H1 (cell line): ENCODE data around the gene MYH10. TPM values are rescaled to one million over a fixed set of nuclear protein-coding genes. Genes with fewer than 3 reads are reported as not detected.

Experiments used
- CTCF ChIA-PET: fragments of 300-600 bp; sonication (Branson Sonifier 250); formaldehyde crosslinking; loops from one replicate; lab custom pipeline; 2021; ENCODE audit not compliant: partially characterized antibody; lab: Charles Lee
- POLR2A ChIA-PET: fragments of 300-600 bp; sonication (Branson Sonifier 250); formaldehyde crosslinking; loops from one replicate; lab custom pipeline; 2021; ENCODE audit warnings: inconsistent platforms; ENCODE audit not compliant: partially characterized antibody; lab: Charles Lee
- DNase-seq, 2 experiments: peaks; one replicate each; pipeline versions ENCODE4 v3.0.0 to v3.0.0-alpha.2; 2010 to 2022; ENCODE audit warnings: low spot score in 2 of 2, low read depth in 1 of 2, mixed read lengths in 1 of 2
- FAIRE-seq: peaks from 2 replicates; lab custom pipeline; 2011; peaks lifted over from hg19 to GRCh38; lab: Jason Lieb, UNC
- H2AFZ ChIP-seq: 2 replicates; pipeline ENCODE4 v1.8.1; 2012; ENCODE audit warnings: low read length, inconsistent platforms
- H2AK5ac ChIP-seq: 2 replicates; pipeline ENCODE4 v1.6.1; 2013; ENCODE audit warnings: low read depth, low read length
- H2BK120ac ChIP-seq: replicated peaks from 2 replicates; pipeline ENCODE3; 2013; ENCODE audit warnings: low read depth, low read length, inconsistent platforms
- H2BK12ac ChIP-seq: 2 replicates; pipeline ENCODE4 v1.6.1; 2013; ENCODE audit warnings: low read depth, low read length
- H2BK15ac ChIP-seq: 2 replicates; pipeline ENCODE4 v1.6.1; 2013; ENCODE audit warnings: low read length
- H2BK20ac ChIP-seq: 2 replicates; pipeline ENCODE4 v1.6.1; 2013; ENCODE audit warnings: low read length
- H2BK5ac ChIP-seq: 2 replicates; pipeline ENCODE4 v1.6.1; 2013; ENCODE audit warnings: low read depth, low read length
- H3K14ac ChIP-seq: 2 replicates; pipeline ENCODE4 v1.6.1; 2013; ENCODE audit warnings: inconsistent platforms; ENCODE audit not compliant: insufficient read length
- H3K18ac ChIP-seq: 2 replicates; pipeline ENCODE4 v1.6.1; 2013; ENCODE audit warnings: low read length; ENCODE audit errors: extremely low read depth
- H3K23ac ChIP-seq: 2 replicates; pipeline ENCODE4 v1.6.1; 2013; ENCODE audit warnings: inconsistent platforms; ENCODE audit not compliant: insufficient read length
- H3K23me2 ChIP-seq: 2 replicates; pipeline ENCODE4 v1.6.1; 2013; ENCODE audit warnings: low read depth, low read length
- H3K27ac ChIP-seq: 2 replicates; pipeline ENCODE4 v1.6.1; 2011; ENCODE audit warnings: low read depth, low read length, inconsistent platforms
- H3K27me3 ChIP-seq, 4 experiments: replicated peaks in 1 of 4; 1 replicate in 1 of 4; 2 replicates in 3 of 4; pipeline versions ENCODE4 v1.6.1 to v1.8.1; 2011 to 2013; ENCODE audit warnings: low read length in 3 of 4, mild to moderate bottlenecking in 3 of 4, inconsistent platforms in 2 of 4, mixed read lengths in 2 of 4, moderate library complexity in 1 of 4; ENCODE audit not compliant: control insufficient read depth in 3 of 4, insufficient read depth in 3 of 4; ENCODE audit errors: extremely low read depth in 1 of 4
- H3K36me3 ChIP-seq, 4 experiments: 2 replicates each; pipeline versions ENCODE4 v1.6.1 to v1.8.1; 2011 to 2013; ENCODE audit warnings: mild to moderate bottlenecking in 4 of 4, low read length in 3 of 4, moderate library complexity in 2 of 4, control low read depth in 1 of 4, inconsistent platforms in 1 of 4; ENCODE audit not compliant: insufficient read depth in 4 of 4, control insufficient read depth in 2 of 4
- H3K4ac ChIP-seq: replicated peaks from 2 replicates; pipeline ENCODE3; 2013; ENCODE audit warnings: low read length, low read depth, mixed read lengths, inconsistent platforms; ENCODE audit not compliant: insufficient read length
- H3K4me1 ChIP-seq, 4 experiments: replicated peaks in 1 of 4; 1 replicate in 1 of 4; 2 replicates in 3 of 4; pipeline versions ENCODE4 v1.6.1 to v1.8.1; 2011 to 2013; ENCODE audit warnings: low read length in 3 of 4, inconsistent platforms in 2 of 4, mixed read lengths in 1 of 4; ENCODE audit not compliant: insufficient read depth in 4 of 4, control insufficient read depth in 3 of 4
- H3K4me2 ChIP-seq, 2 experiments: 2 replicates each; pipeline versions ENCODE4 v1.6.1 to v1.8.1; 2011 to 2013; ENCODE audit warnings: low read depth in 2 of 2, low read length in 2 of 2, control low read depth in 1 of 2, inconsistent platforms in 1 of 2, mild to moderate bottlenecking in 1 of 2; ENCODE audit not compliant: insufficient read depth in 1 of 2
- H3K4me3 ChIP-seq, 4 experiments: fragments of 200-600, 300-600 bp in 1 of 4; sonication (generic), shearing (Covaris generic), sonication (Bioruptor Twin) in 1 of 4; 2 replicates each; pipeline versions ENCODE4 v1.5.1 to v1.8.1; 2011 to 2016; ENCODE audit warnings: low read length in 4 of 4, low read depth in 3 of 4, control low read depth in 2 of 4, inconsistent platforms in 2 of 4, mild to moderate bottlenecking in 2 of 4, mixed read lengths in 1 of 4, moderate library complexity in 1 of 4; ENCODE audit not compliant: insufficient read depth in 2 of 4; ENCODE audit errors: extremely low read depth in 1 of 4
- H3K56ac ChIP-seq: replicated peaks from 2 replicates; pipeline ENCODE3; 2013; ENCODE audit warnings: low read depth, mild to moderate bottlenecking, mixed read lengths, low read length, inconsistent platforms; ENCODE audit not compliant: insufficient read length
- H3K79me1 ChIP-seq: 2 replicates; pipeline ENCODE4 v1.6.1; 2013; ENCODE audit warnings: low read depth, low read length, control low read depth
- H3K79me2 ChIP-seq, 2 experiments: 2 replicates each; pipeline versions ENCODE4 v1.6.1 to v1.8.1; 2012 to 2013; ENCODE audit warnings: low read length in 2 of 2, mild to moderate bottlenecking in 2 of 2, inconsistent platforms in 1 of 2; ENCODE audit not compliant: insufficient read depth in 2 of 2, control insufficient read depth in 1 of 2
- H3K9ac ChIP-seq, 4 experiments: replicated peaks in 1 of 4; 1 replicate in 1 of 4; 2 replicates in 3 of 4; pipeline versions ENCODE4 v1.6.1 to v1.8.1; 2011 to 2013; ENCODE audit warnings: low read depth in 3 of 4, low read length in 3 of 4, control low read depth in 2 of 4, mild to moderate bottlenecking in 2 of 4, moderate library complexity in 2 of 4, inconsistent platforms in 1 of 4; ENCODE audit errors: extremely low read depth in 1 of 4
- H3K9me3 ChIP-seq, 2 experiments: 2 replicates each; pipeline versions ENCODE4 v1.6.1 to v1.8.1; 2012 to 2013; ENCODE audit warnings: mild to moderate bottlenecking in 2 of 2, moderate library complexity in 2 of 2, control low read depth in 1 of 2, inconsistent platforms in 1 of 2, low read depth in 1 of 2, low read length in 1 of 2, mixed read lengths in 1 of 2; ENCODE audit not compliant: insufficient read depth in 2 of 2
- H4K20me1 ChIP-seq, 2 experiments: replicated peaks in 1 of 2; 2 replicates each; pipeline versions ENCODE3 to v1.8.1; 2011 to 2013; ENCODE audit warnings: inconsistent platforms in 2 of 2, low read length in 2 of 2, mild to moderate bottlenecking in 1 of 2; ENCODE audit not compliant: insufficient read depth in 2 of 2, control insufficient read depth in 1 of 2
- H4K5ac ChIP-seq: 2 replicates; pipeline ENCODE4 v1.6.1; 2013; ENCODE audit warnings: low read length, low read depth, mixed read lengths, inconsistent platforms; ENCODE audit not compliant: insufficient read length
- H4K8ac ChIP-seq: 2 replicates; pipeline ENCODE4 v1.8.0; 2013; ENCODE audit warnings: mild to moderate bottlenecking, moderate library complexity, low read length, inconsistent platforms; ENCODE audit not compliant: insufficient read depth; ENCODE audit errors: extremely low read depth
- H4K91ac ChIP-seq: replicated peaks from 2 replicates; pipeline ENCODE3; 2013; ENCODE audit warnings: low read length, mixed read lengths, inconsistent platforms; ENCODE audit not compliant: insufficient read length
- ASH2L ChIP-seq: fragments of 200-600, 300-600 bp; sonication (generic); IDR thresholded peaks from one replicate; pipeline ENCODE4 v1.7.1; 2017; ENCODE audit warnings: low read length
- CEBPB ChIP-seq: IDR thresholded peaks from 2 replicates; pipeline ENCODE4 v1.6.1; 2012; ENCODE audit warnings: low read depth, low read length
- POLR2A ChIP-seq, 2 experiments: IDR thresholded peaks; 1 replicate in 1 of 2; 2 replicates in 1 of 2; pipeline ENCODE4 v1.6.1; 2011; ENCODE audit warnings: low read depth in 2 of 2, low read length in 2 of 2, mild to moderate bottlenecking in 2 of 2; ENCODE audit errors: control extremely low read depth in 1 of 2
- RBBP5 ChIP-seq: IDR thresholded peaks from 2 replicates; pipeline ENCODE4 v1.7.1; 2012; ENCODE audit warnings: low read depth, mild to moderate bottlenecking, inconsistent platforms, low read length, moderate library complexity, borderline replicate concordance
- SAP30 ChIP-seq: fragments of 300-600 bp; sonication (generic); IDR thresholded peaks from 2 replicates; pipeline ENCODE4 v1.7.1; 2012; ENCODE audit warnings: low read length, moderate library complexity, mild to moderate bottlenecking, inconsistent platforms; ENCODE audit not compliant: insufficient read depth, insufficient replicate concordance
- SIN3A ChIP-seq, 2 experiments: IDR thresholded peaks in 1 of 2; conservative IDR thresholded peaks in 1 of 2; 2 replicates each; pipeline ENCODE4 v1.6.1; 2011 to 2012; ENCODE audit warnings: low read length in 2 of 2, improper control_type of control experiment in 1 of 2, low read depth in 1 of 2, mild to moderate bottlenecking in 1 of 2
- SP2 ChIP-seq: IDR thresholded peaks from 2 replicates; pipeline ENCODE4 v1.6.1; 2012; ENCODE audit warnings: mild to moderate bottlenecking, low read length, inconsistent platforms
- SP4 ChIP-seq: IDR thresholded peaks from 2 replicates; pipeline ENCODE4 v1.6.1; 2012; ENCODE audit warnings: low read length, inconsistent platforms
- TAF1 ChIP-seq: IDR thresholded peaks from 2 replicates; pipeline ENCODE4 v1.6.1; 2011; ENCODE audit warnings: mild to moderate bottlenecking, low read depth, low read length
- WGBS, 2 experiments: shearing (Covaris generic) in 1 of 2; methylation state at CpG; one replicate each; pipeline versions ENCODE4 v1.1.6 to v1.1.7; 2013 to 2015; ENCODE audit warnings: low lambda C conversion rate in 2 of 2, mixed read lengths in 2 of 2, inconsistent platforms in 1 of 2, low coverage in 1 of 2, missing lambda C conversion rate in 1 of 2; ENCODE audit not compliant: insufficient replicate concordance in 2 of 2, insufficient coverage in 1 of 2, insufficient read length in 1 of 2; ENCODE audit errors: extremely low coverage in 1 of 2, missing lambda C conversion rate in 1 of 2; 5-methylcytosine and 5-hydroxymethylcytosine counted together
- polyA plus RNA-seq, 7 experiments: library from polyadenylated mRNA; depleted of rRNA in 3 of 7; stranded (reverse) in 5 of 7; unstranded in 2 of 7; fragments of >200 nt in 5 of 7; fragments of 200-250 nt in 2 of 7; gene quantifications; 1 replicate in 5 of 7; 2 replicates in 1 of 7; 4 replicates in 1 of 7; pipeline versions ENCODE4 v1.2.1 to v1.2.3, GENCODE V29; 2011 to 2013; ENCODE audit warnings: missing spikeins in 2 of 7, mixed read lengths in 2 of 7
- total RNA-seq: library from RNA; stranded (reverse); fragmentation: NEBNext Ultra II Directional; extraction: Animal tissue kit (Norgen Biotek cat#: 25700); gene quantifications from 2 replicates; pipeline ENCODE4 v1.2.1, GENCODE V29; 2021

The MYH10 gene
- total and polyA plus RNA-seq, 2 of the 8 experiments (the other 6 are each of a cell fraction or from before 2014, with no cell fraction given): 64.1 to 289 TPM

DNA sequence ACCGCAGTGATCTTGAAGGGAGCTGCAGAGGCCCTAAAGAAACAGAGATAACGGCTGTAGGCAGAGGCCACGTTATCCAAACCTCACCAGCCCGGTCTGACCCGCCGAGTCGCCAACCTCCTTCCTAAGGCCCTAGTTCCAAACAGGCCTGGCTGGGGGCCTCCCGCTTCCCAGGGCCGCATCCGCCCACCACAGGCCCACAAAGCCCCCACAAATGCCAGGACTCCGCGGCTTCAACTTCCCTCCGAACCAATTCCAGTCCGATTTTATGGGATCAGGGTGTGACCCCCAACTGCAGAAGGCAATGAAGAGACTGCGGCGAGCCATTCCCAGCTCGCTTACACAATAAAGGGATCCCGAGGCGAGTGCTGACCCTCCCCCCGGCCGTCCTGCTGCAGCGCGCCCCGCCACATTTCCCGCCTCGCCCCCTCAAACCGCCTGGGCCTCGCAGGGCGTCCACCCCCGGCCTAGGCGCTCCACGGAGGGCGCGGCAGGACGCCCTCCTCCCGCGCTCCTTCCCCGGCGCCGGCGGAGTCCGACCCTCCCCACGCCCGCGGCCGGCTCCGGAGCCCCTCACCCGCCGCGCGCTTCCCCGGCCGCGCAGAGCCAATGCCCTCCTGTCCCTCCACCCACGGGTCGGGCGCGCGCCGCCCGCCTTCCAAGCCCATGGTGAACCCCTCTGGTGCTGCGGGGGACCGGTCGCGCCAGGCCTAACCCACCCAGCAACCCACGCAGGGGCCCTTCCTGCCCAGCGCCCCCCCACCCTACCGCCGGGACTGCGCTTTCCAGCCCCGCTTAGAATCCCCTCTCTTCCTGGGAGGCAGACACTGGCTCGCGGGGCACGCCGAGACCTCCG is 926 bp downstream of the MYH10 start:
- peak in 1 of 2 experiments; percentile 63 for DNase-seq
- H3K14ac ChIP-seq: no peak overlapping the region
- H2AK5ac ChIP-seq: no peak overlapping the region
- peaks cover 17 to 28% of the 10 kb centered on the region in 2 experiments for H4K20me1 ChIP-seq
- no peaks in the 10 kb centered on the region for H3K9me3 ChIP-seq
- H3K23ac ChIP-seq: no peak overlapping the region
- no peak overlapping the region for H2AFZ ChIP-seq
- H2BK12ac ChIP-seq: peak overlapping the region; percentile 68; the same call in 1 of the 2 replicates
- H2BK20ac ChIP-seq: no peak overlapping the region
- H3K4ac ChIP-seq: no peak overlapping the region
- H3K4me1 ChIP-seq: peaks cover 5 to 14% (median 7%) of the 10 kb centered on the region in 4 experiments; a peak in 6 of 7 replicates
- H2BK5ac ChIP-seq: peak overlapping the region; percentile 63; the same call in 1 of the 2 replicates
- 0% methylated on average over 43 of the region's 76 CpGs; no CpG with 5 or more reads in 1 of the 2 experiments for WGBS, 2 experiments
- peak overlapping the region; percentile 87 to 91 (median 90) for H3K9ac ChIP-seq
- no peaks in the 10 kb centered on the region for H3K36me3 ChIP-seq
- H3K23me2 ChIP-seq: peaks cover 6% of the 10 kb centered on the region; the same call in 1 of the 2 replicates
- CTCF ChIA-PET: interaction anchor here (0.6 to 1.2 kb wide), 3 partner anchors 14 to 532 kb away, joined by 3 read pairs; no protein-coding TSS in a partner anchor
- H4K5ac ChIP-seq: peak overlapping the region; percentile 78
- H4K8ac ChIP-seq: peak overlapping the region; percentile 91
- no peaks in the 10 kb centered on the region for H3K79me1 ChIP-seq
- no peak overlapping the region for H2BK120ac ChIP-seq
- peaks cover 23 to 58% of the 10 kb centered on the region in 2 experiments for H3K79me2 ChIP-seq
- peak overlapping the region; percentile 83 for H3K18ac ChIP-seq
- H3K56ac ChIP-seq: peak overlapping the region; percentile 64
- H3K4me3 ChIP-seq: peak overlapping the region; percentile 84 to 99 (median 92)
- H3K27me3 ChIP-seq: no peaks in the 10 kb centered on the region
- H4K91ac ChIP-seq: peak overlapping the region; percentile 92
- POLR2A ChIA-PET: interaction anchor here (0.9 to 2.0 kb wide), 10 partner anchors 10 to 116 kb away, joined by 3 to 8 read pairs (median 4); no protein-coding TSS in a partner anchor
- no peak for FAIRE-seq
- peak overlapping the region; percentile 76 to 81 for H3K4me2 ChIP-seq
- H3K27ac ChIP-seq: peak overlapping the region; percentile 84
- no peak overlapping the region for H2BK15ac ChIP-seq
- no peak for TF ChIP-seq SP2
- TF ChIP-seq SIN3A (conservative IDR thresholded peaks at IDR 0.05 in 1 of 2, IDR thresholded peaks at IDR 0.05 in 1 of 2; ENCODE audit: low read depth in 1 of 2, low read length in 2 of 2): peak; percentile 12 to 75; a peak in 2 of 4 replicates
- peak; percentile 44; the same call in 1 of the 2 replicates for TF ChIP-seq RBBP5
- TF ChIP-seq POLR2A (IDR thresholded peaks at IDR 0.05; ENCODE audit: control extremely low read depth in 1 of 2, low read depth in 2 of 2, low read length in 2 of 2): peak; percentile 41 to 55
- peak; percentile 72 for TF ChIP-seq CEBPB
- TF ChIP-seq SAP30: no peak
- TF ChIP-seq ASH2L: peak; percentile 62
- no peak for TF ChIP-seq SP4
- TF ChIP-seq TAF1: peak; percentile 46
